ENCODE results near the gene RHNO1. TPM values are rescaled to one million over a fixed set of nuclear protein-coding genes. Genes with fewer than 3 reads are reported as not detected.
A peak's percentile ranks its signal among the peaks of the same experiment; 100 is the strongest.

Gene RHNO1
- total RNA-seq, 1 experiment from 2014 or later = 49.5 TPM

GRCh38 chr12:2890388-2891239 is 13.6 kb downstream of the RHNO1 start, which contains the start of gene TULP3:
TSS of gene TULP3 (plus strand) at chr12:2890891. CDS start at chr12:2890948, 57 bp downstream.
- CTCF ChIA-PET = interaction anchor here (0.5 to 2.3 kb wide), 12 partner anchors 13 to 410 kb away, joined by 3 to 24 read pairs (median 4); partner anchors contain the start of genes FOXM1 and RHNO1
- POLR2A ChIA-PET = interaction anchor here (0.7 to 3.4 kb wide), 6 partner anchors 13 to 147 kb away, joined by 3 to 24 read pairs (median 4); partner anchors contain the start of genes FOXM1 and RHNO1
- Mint-ChIP-seq H3K36me3 (peaks cover 16% of the 10 kb centered on the region), H3K9me3 (no peaks in the 10 kb centered on the region), H3K27me3 (ENCODE audit: low read depth) (no peaks in the 10 kb centered on the region; the same call in 1 of the 2 replicates), H3K4me3 (peak within 1 kb of the TSS; percentile 78), H3K27ac (peak within 1 kb of the TSS; percentile 93), H3K4me1 (peaks cover 18% of the 10 kb centered on the region)
- ATAC-seq = peak; percentile 93
- DNase-seq (ENCODE audit: low spot score) = peak; percentile 98
- TF ChIP-seq GRHL2 (CRISPR knock-in tag; IDR thresholded peaks at IDR 0.05; ENCODE audit: insufficient replicate concordance, severe bottlenecking) (no peak), NR1H2 (CRISPR knock-in tag; IDR thresholded peaks at IDR 0.05) (no peak), ATF6 (CRISPR knock-in tag; IDR thresholded peaks at IDR 0.05) (no peak), USF1 (CRISPR knock-in tag; IDR thresholded peaks at IDR 0.05) (peak; percentile 61; the same call in 1 of the 2 replicates), E2F5 (CRISPR knock-in tag; IDR thresholded peaks at IDR 0.05) (peak; percentile 87), CTCF (IDR thresholded peaks at IDR 0.05) (no peak), USF2 (CRISPR knock-in tag; IDR thresholded peaks at IDR 0.05) (peak; percentile 42; the same call in 1 of the 2 replicates), RORB (CRISPR knock-in tag; IDR thresholded peaks at IDR 0.05) (no peak), RELA (CRISPR knock-in tag; IDR thresholded peaks at IDR 0.05; ENCODE audit: borderline replicate concordance) (no peak), ATF2 (CRISPR knock-in tag; IDR thresholded peaks at IDR 0.05; ENCODE audit: borderline replicate concordance, low read depth) (no peak), NFE2L1 (CRISPR knock-in tag; IDR thresholded peaks at IDR 0.05) (peak; percentile 86; the same call in 1 of the 2 replicates), SP1 (CRISPR knock-in tag; conservative IDR thresholded peaks at IDR 0.05) (peak; percentile 76), ESRRA (CRISPR knock-in tag; IDR thresholded peaks at IDR 0.05; ENCODE audit: borderline replicate concordance) (no peak), FOXP4 (CRISPR knock-in tag; IDR thresholded peaks at IDR 0.05) (peak; percentile 78; the same call in 1 of the 2 replicates), ZNF232 (CRISPR knock-in tag; IDR thresholded peaks at IDR 0.05) (no peak), CREM (CRISPR knock-in tag; IDR thresholded peaks at IDR 0.05) (peak; percentile 35; the same call in 1 of the 2 replicates), ZNF423 (CRISPR knock-in tag; IDR thresholded peaks at IDR 0.05) (no peak), TP53 (CRISPR knock-in tag; IDR thresholded peaks at IDR 0.05) (peak; percentile 85), ZBTB43 (CRISPR knock-in tag; IDR thresholded peaks at IDR 0.05) (no peak; the same call in 1 of the 2 replicates), ZBTB21 (CRISPR knock-in tag; IDR thresholded peaks at IDR 0.05; ENCODE audit: borderline replicate concordance) (peak; percentile 79; the same call in 1 of the 2 replicates), NR2C2 (CRISPR knock-in tag; IDR thresholded peaks at IDR 0.05) (no peak), ZMAT4 (CRISPR knock-in tag; IDR thresholded peaks at IDR 0.05) (0 out of 2 replicates have a peak, but pooled peaks have one; percentile 41), PREB (CRISPR knock-in tag; IDR thresholded peaks at IDR 0.05; ENCODE audit: borderline replicate concordance) (no peak)

All from WTC11 (cell line).